Activated CD4-positive, alpha-beta T cell treated with anti-CD3 and anti-CD28 coated beads, Interleukin-2, amount 50 U/mL, for 4 hours (primary cell): ENCODE data around the gene RBM4.
"Not testable (repeated sequence)": the region's sequence is repeated elsewhere in the genome, so short reads cannot be mapped to it uniquely, and the experiment has no call there.

Experiments used
- DNase-seq, 2 experiments: peaks; one replicate each; pipeline ENCODE4 v3.0.0-alpha.2; 2020

Gene RBM4

GRCh38 chr11:66617155-66617834 lies 21.2 kb upstream of the RBM4 start:
- DNase-seq: no peak

GRCh38 chr11:66619080-66619554 lies 19.4 kb upstream of the RBM4 start:
- DNase-seq: no peak

GRCh38 chr11:66624450-66624849 lies 14.1 kb upstream of the RBM4 start:
- no peak for DNase-seq

- no peak for DNase-seq
These were observed 13.3 kb upstream of the RBM4 start for GRCh38 chr11:66625041-66625751.

- DNase-seq: no peak
These were observed 12.8 kb upstream of the RBM4 start for GRCh38 chr11:66625752-66626149.

GRCh38 chr11:66626382-66626781 lies 12.1 kb upstream of the RBM4 start:
- no peak for DNase-seq

- no peak for DNase-seq
These were observed 11.6 kb upstream of the RBM4 start for GRCh38 chr11:66626926-66627325.

GRCh38 chr11:66628061-66628603 lies 10.4 kb upstream of the RBM4 start:
- DNase-seq: no peak

- DNase-seq: no peak
These were observed 9.1 kb upstream of the RBM4 start for GRCh38 chr11:66629356-66629755.

- no peak for DNase-seq
These were observed 6.6 kb upstream of the RBM4 start for GRCh38 chr11:66631883-66632282.

- DNase-seq: no peak
These were observed 5.6 kb upstream of the RBM4 start for GRCh38 chr11:66632952-66633351.

GRCh38 chr11:66636411-66636810 lies 2.1 kb upstream of the RBM4 start:
- no peak for DNase-seq

- DNase-seq: no peak
These were observed 836 bp upstream of the RBM4 start for GRCh38 chr11:66637557-66638176.

- DNase-seq: no peak
These were observed 737 bp downstream of the RBM4 start for GRCh38 chr11:66639066-66639813.

- DNase-seq: not testable (repeated sequence)
These were observed 1.4 kb downstream of the RBM4 start for GRCh38 chr11:66639814-66640340.

- DNase-seq: no peak
These were observed 3.3 kb downstream of the RBM4 start for GRCh38 chr11:66641834-66642233.

- DNase-seq: no peak
These were observed 5.4 kb downstream of the RBM4 start for GRCh38 chr11:66643745-66644437.

- no peak for DNase-seq
These were observed 8.3 kb downstream of the RBM4 start for GRCh38 chr11:66646828-66647227.

GRCh38 chr11:66649903-66650302 lies 11.4 kb downstream of the RBM4 start:
- DNase-seq: no peak

GRCh38 chr11:66651016-66651415 lies 12.5 kb downstream of the RBM4 start:
- DNase-seq: no peak

GRCh38 chr11:66652651-66653050 lies 14.1 kb downstream of the RBM4 start:
- no peak for DNase-seq

GRCh38 chr11:66653123-66653522 lies 14.6 kb downstream of the RBM4 start:
- no peak for DNase-seq
